ENCODE results near the gene RBMY1A1. TPM values are rescaled to one million over a fixed set of nuclear protein-coding genes. Genes with fewer than 3 reads are reported as not detected.
"Not testable (repeated sequence)": the region's sequence is repeated elsewhere in the genome, so short reads cannot be mapped to it uniquely, and the experiment has no call there.

The RBMY1A1 gene
- not detected for total RNA-seq (ENCODE audit: unreplicated experiment)
- long read RNA-seq, result 0 reads

GRCh38 chrY:21534579-21534978 is at the start of gene RBMY1A1:
Gene RBMY1A1, plus strand, starts transcription at chrY:21534879. Its CDS starts 2,013 bp downstream, at chrY:21536892.
- not testable (repeated sequence) for H3K4me3 Mint-ChIP-seq (ENCODE audit: unreplicated experiment); H3K36me3 Mint-ChIP-seq (ENCODE audit: low read depth, unreplicated experiment); H3K27me3 Mint-ChIP-seq (ENCODE audit: unreplicated experiment); H3K9me3 Mint-ChIP-seq (ENCODE audit: unreplicated experiment); DNase-seq (ENCODE audit: low spot score); H3K4me1 Mint-ChIP-seq (ENCODE audit: unreplicated experiment); H3K27ac Mint-ChIP-seq (ENCODE audit: unreplicated experiment)

DNA sequence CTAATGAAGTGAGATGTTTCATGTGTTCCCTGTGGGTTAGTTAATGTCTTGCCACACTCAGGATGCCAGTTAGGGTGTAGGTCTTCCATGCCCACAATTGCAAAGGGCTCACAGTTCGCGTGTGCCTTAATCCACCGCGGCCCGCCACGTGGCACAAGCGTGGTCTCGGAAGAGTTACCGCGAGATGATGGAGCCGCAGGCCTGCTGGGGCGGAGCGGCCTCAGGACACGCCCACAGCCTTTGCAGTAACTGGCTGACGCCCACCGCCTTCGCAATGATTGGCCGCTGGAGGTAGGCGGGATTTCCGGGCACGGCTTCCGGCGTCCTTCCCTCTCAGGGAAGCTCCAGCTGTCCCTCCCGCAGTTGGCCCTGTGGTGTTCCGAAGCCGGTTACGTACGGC is 23.6 kb upstream of the RBMY1A1 start, which contains the start of gene RBMY1B:
Gene RBMY1B (plus strand): TSS at position 301 of the 400 bp plus-strand sequence. CDS start 2,013 bp downstream, outside the sequence.
- not testable (repeated sequence) for H3K27ac Mint-ChIP-seq (ENCODE audit: unreplicated experiment); H3K27me3 Mint-ChIP-seq (ENCODE audit: unreplicated experiment); H3K36me3 Mint-ChIP-seq (ENCODE audit: low read depth, unreplicated experiment)

DNA sequence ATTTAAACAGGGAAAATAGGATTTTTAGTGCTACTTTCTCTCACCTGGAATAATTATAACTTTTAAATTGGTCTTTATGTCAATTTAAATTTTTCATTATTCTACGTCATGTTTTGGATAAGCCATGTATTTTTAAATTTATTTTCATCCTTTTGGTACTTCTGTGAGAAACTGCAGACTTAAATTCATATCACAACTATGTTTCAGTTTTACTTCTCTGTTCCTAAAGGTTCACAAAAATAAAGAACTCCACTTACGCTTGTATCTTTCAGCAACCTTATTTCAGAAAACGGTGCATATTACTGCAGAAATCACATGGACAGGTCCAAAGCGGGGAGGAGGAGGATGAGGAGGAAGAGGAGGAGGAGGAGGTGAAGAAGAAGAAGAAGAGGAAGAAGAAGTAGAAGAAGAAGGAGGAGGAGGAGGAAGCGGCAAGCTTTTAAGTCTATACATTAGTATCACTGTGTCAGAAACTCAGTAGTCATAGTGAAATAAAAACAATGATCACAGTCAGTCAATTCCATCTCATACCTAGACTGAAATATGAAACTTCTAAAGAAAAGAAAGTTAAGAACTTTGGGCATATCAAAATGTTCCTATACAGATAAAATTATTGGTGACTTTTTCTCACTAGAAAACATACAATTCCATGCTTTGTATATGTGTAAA is 24.8 kb downstream of the RBMY1A1 start:
- not testable (repeated sequence) for H3K4me3 Mint-ChIP-seq (ENCODE audit: unreplicated experiment); H3K9me3 Mint-ChIP-seq (ENCODE audit: unreplicated experiment); H3K27ac Mint-ChIP-seq (ENCODE audit: unreplicated experiment); H3K27me3 Mint-ChIP-seq (ENCODE audit: unreplicated experiment); H3K4me1 Mint-ChIP-seq (ENCODE audit: unreplicated experiment); H3K36me3 Mint-ChIP-seq (ENCODE audit: low read depth, unreplicated experiment); DNase-seq (ENCODE audit: low spot score)

More for the DNA sequence above, 23.6 kb upstream of the RBMY1A1 start, which contains the start of gene RBMY1B:
- DNase-seq (ENCODE audit: low spot score); H3K4me1 Mint-ChIP-seq (ENCODE audit: unreplicated experiment); H3K9me3 Mint-ChIP-seq (ENCODE audit: unreplicated experiment); H3K4me3 Mint-ChIP-seq (ENCODE audit: unreplicated experiment): not testable (repeated sequence)

GRCh38 chrY:21585449-21585848 is 50.8 kb downstream of the RBMY1A1 start:
- no peak for TF ChIP-seq CTCF (IDR thresholded peaks at IDR 0.05; ENCODE audit: unreplicated experiment)
- peaks cover 13% of the 10 kb centered on the region for H3K9me3 Mint-ChIP-seq (ENCODE audit: unreplicated experiment)
- no peak overlapping the region for H3K4me3 Mint-ChIP-seq (ENCODE audit: unreplicated experiment)
- peaks cover 3% of the 10 kb centered on the region for H3K36me3 Mint-ChIP-seq (ENCODE audit: low read depth, unreplicated experiment)
- no peak for DNase-seq (ENCODE audit: low spot score)
- H3K27ac Mint-ChIP-seq (ENCODE audit: unreplicated experiment), result no peak overlapping the region
- H3K4me1 Mint-ChIP-seq (ENCODE audit: unreplicated experiment), result no peaks in the 10 kb centered on the region
- H3K27me3 Mint-ChIP-seq (ENCODE audit: unreplicated experiment), result peaks cover 2% of the 10 kb centered on the region

- H3K36me3 Mint-ChIP-seq (ENCODE audit: low read depth, unreplicated experiment); H3K27ac Mint-ChIP-seq (ENCODE audit: unreplicated experiment); H3K27me3 Mint-ChIP-seq (ENCODE audit: unreplicated experiment); H3K4me1 Mint-ChIP-seq (ENCODE audit: unreplicated experiment); H3K4me3 Mint-ChIP-seq (ENCODE audit: unreplicated experiment); DNase-seq (ENCODE audit: low spot score): not testable (repeated sequence)
- H3K9me3 Mint-ChIP-seq (ENCODE audit: unreplicated experiment), result peaks cover 13% of the 10 kb centered on the region
These were observed 51.8 kb downstream of the RBMY1A1 start for GRCh38 chrY:21586454-21586853.

- no peak overlapping the region for H3K4me3 Mint-ChIP-seq (ENCODE audit: unreplicated experiment)
- peaks cover 4% of the 10 kb centered on the region for H3K9me3 Mint-ChIP-seq (ENCODE audit: unreplicated experiment)
- DNase-seq (ENCODE audit: low spot score), result no peak
- no peak for TF ChIP-seq CTCF (IDR thresholded peaks at IDR 0.05; ENCODE audit: unreplicated experiment)
- no peaks in the 10 kb centered on the region for H3K36me3 Mint-ChIP-seq (ENCODE audit: low read depth, unreplicated experiment)
- peaks cover 2% of the 10 kb centered on the region for H3K27me3 Mint-ChIP-seq (ENCODE audit: unreplicated experiment)
- no peak overlapping the region for H3K27ac Mint-ChIP-seq (ENCODE audit: unreplicated experiment)
- no peaks in the 10 kb centered on the region for H3K4me1 Mint-ChIP-seq (ENCODE audit: unreplicated experiment)
These were observed 57.4 kb downstream of the RBMY1A1 start for GRCh38 chrY:21592059-21592458.

DNA sequence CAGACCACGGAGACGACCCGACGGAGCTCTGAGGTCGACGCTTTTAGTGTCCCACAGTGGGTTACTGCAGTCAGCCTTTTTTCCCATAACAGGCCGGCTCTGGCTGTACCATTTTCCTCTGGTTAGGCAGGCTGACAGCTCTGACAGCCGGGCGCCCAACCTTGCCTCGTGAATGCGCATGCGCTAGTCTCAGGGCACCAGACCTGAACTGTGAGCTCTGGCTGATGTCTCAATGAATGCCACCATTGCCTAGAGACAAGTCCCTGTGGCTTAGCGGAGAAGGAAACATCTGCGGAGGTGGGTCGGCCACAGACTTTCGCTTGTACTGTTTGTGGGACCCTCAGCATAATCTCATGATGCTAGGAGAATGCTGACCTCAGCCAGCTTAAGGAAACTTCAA is 61.6 kb downstream of the RBMY1A1 start:
- H3K36me3 Mint-ChIP-seq (ENCODE audit: low read depth, unreplicated experiment); H3K9me3 Mint-ChIP-seq (ENCODE audit: unreplicated experiment); DNase-seq (ENCODE audit: low spot score); H3K27ac Mint-ChIP-seq (ENCODE audit: unreplicated experiment); H3K4me3 Mint-ChIP-seq (ENCODE audit: unreplicated experiment); H3K4me1 Mint-ChIP-seq (ENCODE audit: unreplicated experiment); H3K27me3 Mint-ChIP-seq (ENCODE audit: unreplicated experiment): not testable (repeated sequence)

Other genes with a start within 250 kb of the RBMY1A1 start
- not detected for gene RBMY1B, start 23.5 kb upstream of the RBMY1A1 start, total RNA-seq (ENCODE audit: unreplicated experiment)